RWPE2 (cell line): ENCODE results near the gene SMIM35.

Experiments
- ATAC-seq: fragments of 200-7000 bp; cut with Tn5 transposase; 3 replicates; pipeline ENCODE4 v1.9.1; 2021; ENCODE audit warnings: low read depth
- DNase-seq: peaks from one replicate; pipeline ENCODE4 v3.0.0-alpha.2; 2020; ENCODE audit warnings: low spot score
- H3K27ac ChIP-seq: fragments of 450-650 bp; 2 replicates; pipeline ENCODE4 v1.5.1; 2017; ENCODE audit warnings: mild to moderate bottlenecking; ENCODE audit not compliant: poor library complexity, severe bottlenecking
- H3K27me3 ChIP-seq: fragments of 250-450 bp; sonication (Bioruptor Pico); 2 replicates; pipeline ENCODE4 v1.5.1; 2021; ENCODE audit warnings: mild to moderate bottlenecking, moderate library complexity; ENCODE audit not compliant: insufficient read depth, poor library complexity, severe bottlenecking
- H3K36me3 ChIP-seq: fragments of 250-450 bp; sonication (Bioruptor Pico); 2 replicates; pipeline ENCODE4 v1.5.1; 2020; ENCODE audit warnings: low read depth, mild to moderate bottlenecking, moderate library complexity
- H3K4me1 ChIP-seq: fragments of 250-450 bp; sonication (Bioruptor Pico); 2 replicates; pipeline ENCODE4 v1.5.1; 2021; ENCODE audit warnings: mild to moderate bottlenecking, moderate library complexity; ENCODE audit not compliant: insufficient read depth, poor library complexity, severe bottlenecking
- H3K4me3 ChIP-seq: fragments of 250-450 bp; sonication (Bioruptor Pico); 2 replicates; pipeline ENCODE4 v1.5.1; 2021; ENCODE audit warnings: mild to moderate bottlenecking, moderate library complexity; ENCODE audit not compliant: severe bottlenecking
- H3K9me3 ChIP-seq: fragments of 250-450 bp; sonication (Bioruptor Pico); 2 replicates; pipeline ENCODE4 v1.5.1; 2021; ENCODE audit warnings: mild to moderate bottlenecking, moderate library complexity; ENCODE audit not compliant: severe bottlenecking
- TF ChIP-seq, protein P1 (sequence below): fragments of 450-650 bp; IDR thresholded peaks from one replicate; pipeline ENCODE4 v1.5.1; 2017; ENCODE audit warnings: mild to moderate bottlenecking, moderate library complexity; ENCODE audit not compliant: poor library complexity, severe bottlenecking

The SMIM35 gene

DNA sequence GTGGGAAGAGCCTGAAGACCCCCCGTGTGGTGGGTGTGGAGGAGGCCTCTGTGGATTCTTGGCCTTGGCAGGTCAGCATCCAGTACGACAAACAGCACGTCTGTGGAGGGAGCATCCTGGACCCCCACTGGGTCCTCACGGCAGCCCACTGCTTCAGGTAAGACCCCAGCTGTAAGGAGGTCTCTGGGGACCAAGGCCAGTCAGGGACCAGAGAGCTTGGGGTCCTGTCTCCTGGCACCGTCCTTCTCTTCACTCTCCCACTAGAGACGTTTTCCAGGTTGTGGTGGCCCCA, 24.9 kb upstream of the SMIM35 start:
- Histone ChIP-seq H3K36me3 (no peaks in the 10 kb centered on the region), H3K27ac (no peak overlapping the region), H3K4me3 (no peak overlapping the region), H3K4me1 (no peaks in the 10 kb centered on the region), H3K9me3 (no peaks in the 10 kb centered on the region), H3K27me3 (no peaks in the 10 kb centered on the region)
- TF ChIP-seq, protein P1, sequence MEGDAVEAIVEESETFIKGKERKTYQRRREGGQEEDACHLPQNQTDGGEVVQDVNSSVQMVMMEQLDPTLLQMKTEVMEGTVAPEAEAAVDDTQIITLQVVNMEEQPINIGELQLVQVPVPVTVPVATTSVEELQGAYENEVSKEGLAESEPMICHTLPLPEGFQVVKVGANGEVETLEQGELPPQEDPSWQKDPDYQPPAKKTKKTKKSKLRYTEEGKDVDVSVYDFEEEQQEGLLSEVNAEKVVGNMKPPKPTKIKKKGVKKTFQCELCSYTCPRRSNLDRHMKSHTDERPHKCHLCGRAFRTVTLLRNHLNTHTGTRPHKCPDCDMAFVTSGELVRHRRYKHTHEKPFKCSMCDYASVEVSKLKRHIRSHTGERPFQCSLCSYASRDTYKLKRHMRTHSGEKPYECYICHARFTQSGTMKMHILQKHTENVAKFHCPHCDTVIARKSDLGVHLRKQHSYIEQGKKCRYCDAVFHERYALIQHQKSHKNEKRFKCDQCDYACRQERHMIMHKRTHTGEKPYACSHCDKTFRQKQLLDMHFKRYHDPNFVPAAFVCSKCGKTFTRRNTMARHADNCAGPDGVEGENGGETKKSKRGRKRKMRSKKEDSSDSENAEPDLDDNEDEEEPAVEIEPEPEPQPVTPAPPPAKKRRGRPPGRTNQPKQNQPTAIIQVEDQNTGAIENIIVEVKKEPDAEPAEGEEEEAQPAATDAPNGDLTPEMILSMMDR = no peak
- ATAC-seq = no peak
- DNase-seq = no peak

DNA sequence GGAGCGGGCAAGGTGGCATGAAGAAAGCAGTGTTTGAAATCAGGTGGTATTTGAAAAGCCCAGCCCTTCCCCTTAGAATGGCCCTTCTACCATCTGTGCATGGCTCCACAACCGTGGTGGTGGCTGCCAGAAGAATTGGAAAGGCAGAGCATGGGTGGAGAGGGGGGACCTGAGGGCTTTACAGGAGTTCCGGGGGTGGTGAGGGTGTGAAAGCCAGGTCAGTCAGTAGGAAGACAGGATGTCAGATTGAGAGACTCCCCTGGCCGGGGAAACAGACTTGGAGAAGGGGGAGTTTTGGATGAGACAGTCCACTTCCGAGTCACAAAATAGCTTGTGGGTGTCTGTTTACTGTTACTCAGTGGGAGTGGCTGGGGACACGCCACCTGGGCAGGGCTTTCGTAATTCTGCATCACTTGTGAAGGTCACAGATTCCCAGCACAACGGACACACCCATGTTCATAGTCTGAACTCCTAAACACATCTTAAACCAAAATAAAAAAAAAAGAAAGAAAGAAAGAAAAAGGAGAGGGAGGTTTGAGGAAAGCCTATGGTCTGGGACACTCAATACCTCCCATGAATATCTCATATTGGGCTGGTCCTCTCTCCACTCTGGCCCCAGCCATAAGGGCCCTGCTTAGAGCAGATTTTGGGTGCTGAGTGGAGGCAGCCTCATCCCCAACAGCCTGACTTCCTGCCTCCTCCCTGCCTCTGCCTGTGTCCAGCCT, 24.4 kb upstream of the SMIM35 start:
- TF ChIP-seq, protein P1 = no peak
- DNase-seq (no peak), ATAC-seq (no peak)
- Histone ChIP-seq H3K4me3 (no peak overlapping the region), H3K27me3 (no peaks in the 10 kb centered on the region), H3K9me3 (no peaks in the 10 kb centered on the region), H3K27ac (no peak overlapping the region), H3K36me3 (no peaks in the 10 kb centered on the region), H3K4me1 (no peaks in the 10 kb centered on the region)

DNA sequence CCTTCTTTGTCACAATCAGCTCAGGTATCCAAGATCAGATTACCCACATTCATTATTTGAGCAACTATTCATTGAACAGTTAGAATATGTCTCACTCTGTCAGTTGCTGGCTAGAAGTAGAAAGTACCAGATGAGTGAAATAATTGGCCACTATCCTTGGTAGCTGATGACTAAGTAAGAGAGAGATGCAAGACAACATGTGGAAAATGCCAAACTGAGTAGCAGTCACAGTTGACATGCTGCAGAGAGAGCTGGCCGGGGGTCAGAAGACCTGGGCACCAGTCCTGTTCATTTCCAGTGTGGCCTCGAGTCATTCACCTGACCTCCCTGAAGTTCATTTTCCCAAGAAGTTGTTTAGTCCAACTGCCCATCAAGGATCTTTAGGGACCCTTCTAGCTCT, 22.5 kb upstream of the SMIM35 start:
- DNase-seq (no peak), ATAC-seq (no peak)
- Histone ChIP-seq H3K4me1 (no peaks in the 10 kb centered on the region), H3K36me3 (no peaks in the 10 kb centered on the region), H3K4me3 (no peak overlapping the region), H3K27me3 (no peaks in the 10 kb centered on the region), H3K9me3 (no peaks in the 10 kb centered on the region), H3K27ac (no peak overlapping the region)
- TF ChIP-seq, protein P1 = no peak

DNA sequence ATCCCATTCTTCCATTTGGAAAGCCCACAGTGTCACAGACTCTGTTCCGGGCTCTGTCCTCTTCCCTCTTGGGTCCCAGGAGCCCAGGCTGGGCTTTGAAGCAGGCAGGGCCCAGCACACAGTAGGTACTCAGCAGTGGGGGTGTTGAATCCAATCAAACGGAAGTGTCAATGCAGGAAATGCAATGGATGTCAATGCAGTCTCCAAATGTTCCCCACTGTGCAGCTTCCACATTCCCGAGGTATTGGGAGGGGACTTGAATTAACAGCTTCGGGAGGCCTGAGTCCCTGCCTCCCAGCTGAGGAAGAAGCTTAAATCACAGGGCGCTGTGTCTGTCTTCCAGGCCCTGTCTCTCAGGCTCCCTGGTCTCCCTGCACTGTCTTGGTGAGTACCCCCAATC, 21.8 kb upstream of the SMIM35 start:
- ATAC-seq = no peak
- H3K4me3 ChIP-seq = no peak overlapping the region
- H3K27ac ChIP-seq = no peak overlapping the region
- TF ChIP-seq, protein P1 = no peak
- H3K9me3 ChIP-seq = no peaks in the 10 kb centered on the region
- no peaks in the 10 kb centered on the region for H3K36me3 ChIP-seq
- H3K27me3 ChIP-seq = no peaks in the 10 kb centered on the region
- no peak for DNase-seq
- H3K4me1 ChIP-seq = no peaks in the 10 kb centered on the region

DNA sequence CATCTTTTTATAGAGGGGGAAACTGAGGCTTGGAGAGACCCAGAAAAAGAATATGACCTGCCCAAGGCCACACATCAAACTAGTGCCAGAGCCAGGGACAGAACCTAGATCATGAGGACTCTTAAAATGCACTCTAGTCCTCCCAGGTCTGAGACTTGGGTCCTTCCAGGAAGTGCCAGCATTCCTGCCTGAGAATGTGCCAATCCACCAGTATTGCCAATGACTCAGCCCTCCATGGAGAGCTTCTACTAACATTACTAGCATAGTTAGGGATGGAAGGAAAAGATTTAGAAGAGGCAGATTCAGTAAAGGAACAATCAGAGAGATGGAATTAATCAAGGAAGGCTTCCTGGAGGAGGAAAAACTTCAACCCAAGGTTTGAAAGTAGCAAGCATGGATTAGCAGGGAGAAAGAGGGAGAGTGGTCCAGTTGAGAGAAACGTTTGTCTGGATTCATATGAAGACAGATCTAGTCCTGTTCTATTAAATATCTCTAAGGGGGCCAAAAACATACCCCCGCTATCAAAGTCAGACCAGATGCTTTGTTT, 20.1 kb upstream of the SMIM35 start:
- H3K4me3 ChIP-seq = no peak overlapping the region
- H3K36me3 ChIP-seq = no peaks in the 10 kb centered on the region
- H3K27ac ChIP-seq = no peak overlapping the region
- no peaks in the 10 kb centered on the region for H3K9me3 ChIP-seq
- TF ChIP-seq, protein P1 = no peak
- ATAC-seq (peak; percentile 81), DNase-seq (no peak)
- H3K4me1 ChIP-seq = no peaks in the 10 kb centered on the region
- no peaks in the 10 kb centered on the region for H3K27me3 ChIP-seq
